Transverse colon (tissue), 4 donors: ENCODE measurements around the gene YTHDC1. TPM values are rescaled to one million over a fixed set of nuclear protein-coding genes. Genes with fewer than 3 reads are reported as not detected.

Experiments
- DNase-seq: peaks from one replicate; pipeline ENCODE4 v3.0.0-alpha.2; 2019
- H3K27ac ChIP-seq, 4 donors: fragments of 200-600 bp; sonication (generic); 2 replicates each; pipeline ENCODE4 v1.5.1; 2016 to 2018; ENCODE audit warnings: inconsistent platforms in 4 of 4
- H3K27me3 ChIP-seq: fragments of 200-600 bp; sonication (generic); 2 replicates; pipeline ENCODE4 v1.5.1; 2017; ENCODE audit warnings: inconsistent platforms
- H3K36me3 ChIP-seq, 4 donors: fragments of 200-600 bp; sonication (generic); 2 replicates each; pipeline ENCODE4 v1.5.1; 2017 to 2019; ENCODE audit warnings: inconsistent platforms in 4 of 4
- H3K4me1 ChIP-seq, 4 donors: fragments of 200-600 bp; sonication (generic); 2 replicates each; pipeline ENCODE4 v1.5.1; 2017 to 2020; ENCODE audit warnings: inconsistent platforms in 4 of 4
- H3K4me3 ChIP-seq, 4 donors: fragments of 200-600 bp; sonication (generic); 1 replicate in 1 of 4; 2 replicates in 3 of 4; pipeline versions ENCODE4 v1.5.1 to v1.6.1; 2017 to 2019; ENCODE audit warnings: inconsistent platforms in 4 of 4
- H3K9me3 ChIP-seq, 2 donors: fragments of 200-600 bp; sonication (generic); 2 replicates each; pipeline ENCODE4 v1.5.1; 2017 to 2019; ENCODE audit warnings: inconsistent platforms in 2 of 2
- CTCF ChIP-seq, 5 experiments: fragments of 200-600 bp in 3 of 5; fragments of 450-650 bp in 2 of 5; sonication (generic) in 3 of 5; IDR thresholded peaks; 1 replicate in 2 of 5; 2 replicates in 3 of 5; pipeline ENCODE4 v1.5.1; 2016 to 2017; ENCODE audit warnings: antibody characterized with exemption in 5 of 5, inconsistent platforms in 3 of 5, mild to moderate bottlenecking in 2 of 5, moderate library complexity in 1 of 5
- EP300 ChIP-seq: sonication (generic); formaldehyde crosslinking; IDR thresholded peaks from one replicate; pipeline ENCODE4 v1.6.1; 2017; ENCODE audit warnings: antibody characterized with exemption, low read depth
- POLR2A ChIP-seq: fragments of 450-650 bp; IDR thresholded peaks from one replicate; pipeline ENCODE4 v1.6.1; 2016; ENCODE audit warnings: antibody characterized with exemption, mild to moderate bottlenecking, moderate library complexity
- POLR2AphosphoS5 ChIP-seq, 3 donors: sonication (generic); formaldehyde crosslinking; IDR thresholded peaks; one replicate each; pipeline ENCODE4 v1.6.1; 2016; ENCODE audit warnings: antibody characterized with exemption in 3 of 3
- WGBS, 2 donors: methylation state at CpG; one replicate each; pipeline ENCODE4 v1.1.5; 2018; ENCODE audit warnings: low coverage in 1 of 2; 5-methylcytosine and 5-hydroxymethylcytosine counted together
- in situ Hi-C, 4 donors: fragments of 200-750 bp; cut with MboI; loops; one replicate each; pipeline versions ENCODE4 v1.15.0 to v1.15.1; 2017; ENCODE audit warnings: low sequenced_read_pairs in 3 of 4, low pct_ligation_motif_present in 1 of 4, low pct_unique_long_range_greater_than_20kb in 1 of 4
- intact Hi-C: fragments of 100-400 bp; cut with DNase I; formaldehyde crosslinking; loops from one replicate; pipeline ENCODE4 v1.15.1; 2023; ENCODE audit warnings: low total_unique reads
- small RNA-seq, 4 donors: library from RNA; depleted of rRNA; stranded (forward); fragments of <200 nt; gene quantifications; one replicate each; pipeline ENCODE3, GENCODE V24; 2016
- total RNA-seq, 4 donors: library from RNA; depleted of rRNA; stranded (reverse); fragments of >200 nt; gene quantifications; one replicate each; pipeline ENCODE4 v1.1.0, GENCODE V29; 2016

Gene YTHDC1
- total RNA-seq, 4 donors from 2014 or later, result 47.4 to 183 (median 82.7) TPM

GRCh38 chr4:68271851-68272357 is 78.0 kb downstream of the YTHDC1 start:
- Histone ChIP-seq H3K27me3 (no peaks in the 10 kb centered on the region), H3K9me3 (no peaks in the 10 kb centered on the region), H3K4me3 (no peak overlapping the region), H3K27ac (no peak overlapping the region), H3K36me3 (no peaks in the 10 kb centered on the region), H3K4me1 (no peaks in the 10 kb centered on the region)
- DNase-seq, result no peak
- in situ Hi-C loops (loop anchor here in 3 of 4 donors (5.0 to 10.0 kb wide), 2 partner anchors 103 to 105 kb away; no protein-coding TSS in a partner anchor), intact Hi-C loops (loop anchor here (5.0 kb wide), 1 partner anchor 105 kb away; no protein-coding TSS in a partner anchor)
- 14 to 39% methylated on average over 1 to 11 of the region's 11 CpGs for WGBS, 2 donors
- TF ChIP-seq CTCF (IDR thresholded peaks at IDR 0.05) (peak; percentile 69 to 79 (median 75)), POLR2AphosphoS5 (IDR thresholded peaks at IDR 0.05) (no peak)

DNA sequence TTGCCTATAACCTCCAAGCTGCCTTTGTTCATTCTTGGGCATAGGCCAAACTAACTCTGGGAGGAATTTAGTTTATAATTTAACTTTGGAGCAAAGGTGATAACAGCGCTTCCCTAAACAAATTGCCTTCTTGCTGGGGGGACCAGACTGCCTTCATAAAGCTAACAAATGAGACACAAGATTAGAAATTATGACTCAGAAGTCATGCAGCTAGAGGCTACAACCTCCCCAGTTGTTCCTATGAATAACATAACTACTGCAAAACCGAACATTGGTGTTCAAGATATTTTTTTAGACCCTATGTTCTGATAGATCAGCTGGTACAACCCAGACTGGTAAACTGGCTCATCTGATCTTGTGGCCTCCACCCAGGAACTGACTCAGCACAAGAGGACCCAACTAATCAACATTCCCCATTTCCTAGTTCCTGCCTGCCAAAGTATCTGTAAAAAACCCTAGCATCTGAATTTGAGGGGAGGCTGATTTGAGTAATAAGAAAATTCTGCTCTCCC is 82.4 kb downstream of the YTHDC1 start:
- 25 to 64% methylated on average over 1 to 2 of the region's 2 CpGs for WGBS, 2 donors
- in situ Hi-C loops, result no loop called here
- Histone ChIP-seq H3K27me3 (no peaks in the 10 kb centered on the region), H3K36me3 (no peaks in the 10 kb centered on the region), H3K4me3 (no peak overlapping the region), H3K9me3 (no peaks in the 10 kb centered on the region), H3K4me1 (no peaks in the 10 kb centered on the region), H3K27ac (no peak overlapping the region)
- DNase-seq, result no peak
- TF ChIP-seq POLR2AphosphoS5 (IDR thresholded peaks at IDR 0.05) (no peak), EP300 (no peak), POLR2A (no peak), CTCF (IDR thresholded peaks at IDR 0.05) (no peak)
- intact Hi-C loops, result no loop called here

DNA sequence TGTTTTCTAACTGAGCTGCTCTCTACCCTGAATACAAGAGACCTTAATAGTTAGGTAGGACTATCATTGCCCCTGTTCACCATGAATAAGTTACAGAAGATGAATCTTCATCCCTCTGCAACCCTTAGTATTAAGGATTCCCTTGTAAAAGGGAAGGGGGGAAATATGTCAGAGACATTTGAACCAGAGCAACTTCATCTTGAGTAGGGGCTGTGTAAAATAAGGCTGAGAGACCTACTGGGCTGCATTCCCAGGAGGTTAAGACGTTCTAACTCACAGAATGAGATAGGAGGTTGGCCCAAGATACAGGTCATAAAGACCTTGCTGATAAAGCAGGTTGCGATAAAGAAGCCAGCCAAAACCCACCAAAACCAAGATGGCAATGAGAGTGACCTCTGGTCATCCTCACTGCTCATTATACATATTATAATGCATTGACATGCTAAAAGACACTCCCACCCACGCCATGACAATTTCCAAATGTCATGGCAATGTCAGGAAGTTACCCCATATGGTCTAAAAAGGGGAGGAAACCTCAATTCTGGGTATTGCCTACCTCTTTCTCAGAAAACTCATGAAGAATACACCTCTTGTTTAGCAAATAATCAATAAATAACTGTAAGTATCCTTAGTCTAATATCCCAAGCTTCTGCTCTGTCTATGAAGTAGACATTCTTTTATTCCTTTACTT is 84.9 kb downstream of the YTHDC1 start:
- 71 to 80% methylated on average over 1 to 3 of the region's 3 CpGs for WGBS, 2 donors
- intact Hi-C loops, result no loop called here
- no peak for DNase-seq
- Histone ChIP-seq H3K27ac (no peak overlapping the region), H3K4me1 (no peaks in the 10 kb centered on the region), H3K9me3 (no peaks in the 10 kb centered on the region), H3K36me3 (no peaks in the 10 kb centered on the region), H3K27me3 (no peaks in the 10 kb centered on the region), H3K4me3 (no peak overlapping the region)
- in situ Hi-C loops, result no loop called here
- no peak for TF ChIP-seq CTCF (IDR thresholded peaks at IDR 0.05)
- TF ChIP-seq POLR2AphosphoS5 (IDR thresholded peaks at IDR 0.05), result no peak
- no peak for TF ChIP-seq EP300
- TF ChIP-seq POLR2A, result no peak

Small RNA genes within 50 kb of the gene (small RNA-seq; reads per million reads assigned to genes)
- gene MT2P1, result 0 reads per million in 4 donors

Other genes starting within 250 kb of the YTHDC1 start
- not detected for gene TMPRSS11F, start 220.2 kb downstream of the YTHDC1 start, total RNA-seq
- not detected for gene TMPRSS11B, start 104.4 kb downstream of the YTHDC1 start, total RNA-seq
- gene TMPRSS11E, start 97.4 kb upstream of the YTHDC1 start, total RNA-seq, result not detected
- gene UGT2B17, start 226.2 kb upstream of the YTHDC1 start, total RNA-seq, result 1,000 to 10,000 TPM in 1 of 4 donors, 100 to 1,000 TPM in 2, not detected in 1; 171 to 1,753 (median 346) TPM